Measurements from ENCODE around the gene PCNX4.

The PCNX4 gene

GRCh38 chr14:60179431-60179869 lies 87.7 kb downstream of the PCNX4 start:
- TF ChIP-seq TAF1 (IDR thresholded peaks at IDR 0.05; ENCODE audit: borderline replicate concordance, insufficient read depth, low read length) (no peak), FOXP2 (optimal IDR thresholded peaks at IDR 0.05; ENCODE audit: borderline replicate concordance, extremely low read depth, extremely low read length, insufficient read depth) (no peak), POLR2AphosphoS5 (IDR thresholded peaks at IDR 0.05; ENCODE audit: low read depth, low read length) (no peak), SIN3A (IDR thresholded peaks at IDR 0.05; ENCODE audit: borderline replicate concordance, insufficient read depth, low read length) (no peak), REST (IDR thresholded peaks at IDR 0.05; ENCODE audit: insufficient read depth in 1 of 2, low read depth in 2 of 2, low read length in 2 of 2) (no peak)

DNA sequence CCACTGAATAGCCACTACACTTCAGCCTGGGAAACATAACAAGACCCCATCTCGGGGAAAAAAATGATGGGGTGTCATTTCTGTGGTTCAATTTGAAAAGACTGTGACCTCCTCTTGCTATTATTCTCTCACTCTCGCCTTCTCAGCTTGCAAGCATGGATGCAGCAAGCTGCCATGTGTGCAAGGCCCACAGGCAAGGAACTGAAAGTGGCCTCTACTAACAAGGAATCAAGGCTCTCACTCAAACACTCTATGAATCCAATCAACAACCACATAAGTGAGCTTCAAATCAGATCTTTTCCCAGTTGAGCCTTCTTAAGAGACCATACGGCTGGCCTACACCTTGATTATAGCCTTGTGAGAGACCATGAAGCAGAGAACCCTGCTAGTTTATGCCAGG lies 91.4 kb downstream of the PCNX4 start:
- TF ChIP-seq FOXP2 (optimal IDR thresholded peaks at IDR 0.05; ENCODE audit: borderline replicate concordance, extremely low read depth, extremely low read length, insufficient read depth) = no peak
- TF ChIP-seq REST (IDR thresholded peaks at IDR 0.05; ENCODE audit: insufficient read depth in 1 of 2, low read depth in 2 of 2, low read length in 2 of 2) = no peak
- TF ChIP-seq SIN3A (IDR thresholded peaks at IDR 0.05; ENCODE audit: borderline replicate concordance, insufficient read depth, low read length) = no peak
- TF ChIP-seq POLR2AphosphoS5 (IDR thresholded peaks at IDR 0.05; ENCODE audit: low read depth, low read length) = no peak
- TF ChIP-seq TAF1 (IDR thresholded peaks at IDR 0.05; ENCODE audit: borderline replicate concordance, insufficient read depth, low read length) = no peak

GRCh38 chr14:60183741-60184140 lies 92.0 kb downstream of the PCNX4 start:
- TF ChIP-seq FOXP2 (optimal IDR thresholded peaks at IDR 0.05; ENCODE audit: borderline replicate concordance, extremely low read depth, extremely low read length, insufficient read depth) (no peak), REST (IDR thresholded peaks at IDR 0.05; ENCODE audit: insufficient read depth in 1 of 2, low read depth in 2 of 2, low read length in 2 of 2) (no peak), SIN3A (IDR thresholded peaks at IDR 0.05; ENCODE audit: borderline replicate concordance, insufficient read depth, low read length) (no peak), TAF1 (IDR thresholded peaks at IDR 0.05; ENCODE audit: borderline replicate concordance, insufficient read depth, low read length) (no peak), POLR2AphosphoS5 (IDR thresholded peaks at IDR 0.05; ENCODE audit: low read depth, low read length) (no peak)

DNA sequence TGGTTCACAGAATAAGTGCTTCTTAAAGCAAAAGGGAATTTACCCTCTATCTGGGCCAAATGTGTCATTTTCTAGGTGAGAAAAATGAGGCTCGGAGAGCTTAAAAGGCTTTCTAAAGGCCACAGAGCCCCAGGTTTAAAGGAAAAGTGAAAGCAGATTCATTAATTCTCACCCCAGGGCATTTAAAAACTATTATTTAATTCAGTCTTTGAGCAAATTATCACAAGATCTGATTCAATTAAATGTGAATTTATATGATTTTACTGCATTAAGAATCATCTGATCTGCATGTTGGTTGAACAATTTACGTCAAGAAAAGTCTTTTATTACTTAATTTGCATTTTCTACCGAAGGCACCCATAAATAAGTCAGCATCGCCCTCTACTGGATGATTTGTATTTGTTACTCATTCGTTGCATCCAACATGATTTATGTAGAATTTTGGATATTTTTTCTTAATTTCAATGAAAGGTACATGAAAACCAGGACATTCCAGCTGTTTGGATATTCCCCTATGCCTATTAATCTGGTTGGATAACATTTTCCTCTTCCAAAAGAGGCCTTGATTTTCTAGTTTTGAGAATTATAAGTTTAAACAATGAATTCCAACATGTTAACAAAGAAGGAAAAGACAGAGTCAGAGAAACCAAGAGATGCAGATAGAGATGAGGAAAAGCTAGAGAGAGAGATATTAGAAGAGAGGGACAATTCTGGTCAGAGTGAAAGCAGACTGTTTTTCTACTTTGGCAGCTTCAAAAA lies 92.6 kb downstream of the PCNX4 start:
- TF ChIP-seq SIN3A (IDR thresholded peaks at IDR 0.05; ENCODE audit: borderline replicate concordance, insufficient read depth, low read length) = no peak
- TF ChIP-seq POLR2AphosphoS5 (IDR thresholded peaks at IDR 0.05; ENCODE audit: low read depth, low read length) = no peak
- TF ChIP-seq TAF1 (IDR thresholded peaks at IDR 0.05; ENCODE audit: borderline replicate concordance, insufficient read depth, low read length) = no peak
- TF ChIP-seq FOXP2 (optimal IDR thresholded peaks at IDR 0.05; ENCODE audit: borderline replicate concordance, extremely low read depth, extremely low read length, insufficient read depth) = no peak
- no peak for TF ChIP-seq REST (IDR thresholded peaks at IDR 0.05; ENCODE audit: insufficient read depth in 1 of 2, low read depth in 2 of 2, low read length in 2 of 2)

Measured in PFSK-1 (cell line).